Prostate gland (tissue), 2 donors: Measurements from ENCODE around the gene ELN. TPM values are rescaled to one million over a fixed set of nuclear protein-coding genes. Genes with fewer than 3 reads are reported as not detected.

Experiments used
- DNase-seq: peaks from one replicate; pipeline ENCODE4 v3.0.0-alpha.2; 2019; ENCODE audit warnings: low spot score
- H3K27ac ChIP-seq, 2 donors: fragments of 200-600 bp; sonication (generic); 2 replicates each; pipeline ENCODE4 v1.5.1; 2017 to 2019
- H3K27me3 ChIP-seq: fragments of 200-600 bp; sonication (generic); replicated peaks from 2 replicates; pipeline ENCODE4 v1.5.1; 2019; ENCODE audit not compliant: insufficient read depth
- H3K36me3 ChIP-seq, 2 donors: fragments of 200-600 bp; sonication (generic); 1 replicate in 1 of 2; 2 replicates in 1 of 2; pipeline versions ENCODE4 v1.5.1 to v1.8.1; 2017 to 2019
- H3K4me1 ChIP-seq: fragments of 200-600 bp; sonication (generic); replicated peaks from 2 replicates; pipeline ENCODE4 v1.5.1; 2019
- H3K4me3 ChIP-seq, 2 donors: fragments of 200-600 bp; sonication (generic); 2 replicates each; pipeline ENCODE4 v1.5.1; 2017 to 2019
- H3K9me3 ChIP-seq: fragments of 200-600 bp; sonication (generic); 2 replicates; pipeline ENCODE4 v1.5.1; 2017
- CTCF ChIP-seq, 4 experiments: fragments of 200-600 bp in 2 of 4; fragments of 450-650 bp in 2 of 4; sonication (generic) in 2 of 4; IDR thresholded peaks; 1 replicate in 3 of 4; 2 replicates in 1 of 4; pipeline ENCODE4 v1.5.1; 2016 to 2019; ENCODE audit warnings: antibody characterized with exemption in 4 of 4, mild to moderate bottlenecking in 2 of 4, moderate library complexity in 2 of 4
- POLR2A ChIP-seq: fragments of 450-650 bp; IDR thresholded peaks from one replicate; pipeline ENCODE4 v1.6.1; 2016; ENCODE audit warnings: antibody characterized with exemption, mild to moderate bottlenecking
- POLR2AphosphoS5 ChIP-seq: sonication (generic); formaldehyde crosslinking; IDR thresholded peaks from one replicate; pipeline ENCODE4 v1.6.1; 2017; ENCODE audit warnings: antibody characterized with exemption
- WGBS: methylation state at CpG from one replicate; pipeline ENCODE4 v1.1.5; 2018; 5-methylcytosine and 5-hydroxymethylcytosine counted together
- intact Hi-C: fragments of 100-400 bp; cut with DNase I; formaldehyde crosslinking; loops from one replicate; pipeline ENCODE4 v1.14.2; 2022
- total RNA-seq, 2 donors: library from RNA; depleted of rRNA; stranded (reverse); fragments of >200 nt; gene quantifications; one replicate each; pipeline ENCODE4 v1.1.0, GENCODE V29; 2016

Gene ELN
- total RNA-seq, 2 donors from 2014 or later = 34.7 to 93.4 TPM

GRCh38 chr7:73983437-73984164 lies 44.4 kb upstream of the ELN start:
- DNase-seq = no peak
- intact Hi-C loops = no loop called here
- no peaks in the 10 kb centered on the region for H3K4me1 ChIP-seq
- no peaks in the 10 kb centered on the region for H3K27me3 ChIP-seq
- H3K4me3 ChIP-seq = no peak overlapping the region
- TF ChIP-seq POLR2AphosphoS5 = no peak
- TF ChIP-seq CTCF (IDR thresholded peaks at IDR 0.05) = no peak
- no peak for TF ChIP-seq POLR2A
- no peaks in the 10 kb centered on the region for H3K36me3 ChIP-seq
- WGBS = 54% methylated on average over 22 of the region's 22 CpGs
- no peaks in the 10 kb centered on the region for H3K9me3 ChIP-seq
- H3K27ac ChIP-seq = no peak overlapping the region

- TF ChIP-seq CTCF (IDR thresholded peaks at IDR 0.05) (no peak), POLR2AphosphoS5 (no peak), POLR2A (no peak)
- no peaks in the 10 kb centered on the region for H3K4me1 ChIP-seq
- WGBS = 92% methylated on average over 19 of the region's 19 CpGs
- no peaks in the 10 kb centered on the region for H3K27me3 ChIP-seq
- no peak overlapping the region for H3K4me3 ChIP-seq
- H3K36me3 ChIP-seq = no peaks in the 10 kb centered on the region
- H3K27ac ChIP-seq = no peak overlapping the region
- no peak for DNase-seq
- H3K9me3 ChIP-seq = no peaks in the 10 kb centered on the region
- intact Hi-C loops = loop anchor here (5.0 kb wide), 1 partner anchor 43 kb away; the partner anchor contains the start of gene ELN
These were observed 43.3 kb upstream of the ELN start for GRCh38 chr7:73984481-73985205.

DNA sequence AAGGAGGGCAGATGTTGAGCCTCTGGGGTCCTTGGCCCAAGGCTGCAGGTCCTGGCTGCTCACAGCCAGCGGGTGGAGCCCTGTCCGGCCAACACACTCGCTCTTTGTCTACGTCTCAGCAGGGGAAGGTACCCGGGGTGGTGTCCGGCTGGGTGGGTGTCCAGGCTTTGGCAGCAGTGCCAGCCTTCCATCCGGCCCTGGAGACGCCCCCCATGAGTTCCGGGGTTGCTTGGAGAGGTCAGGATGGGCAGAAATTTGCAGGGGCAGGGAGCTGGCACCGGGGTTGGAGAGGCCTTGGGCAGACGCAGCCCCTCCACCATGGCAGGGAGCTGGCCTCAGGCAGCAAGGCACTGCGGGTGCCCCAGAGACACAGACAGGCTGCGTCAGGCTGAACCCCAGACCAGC lies 42.2 kb upstream of the ELN start:
- no peak for DNase-seq
- 81% methylated on average over 11 of the region's 13 CpGs for WGBS
- Histone ChIP-seq H3K27me3 (no peaks in the 10 kb centered on the region), H3K27ac (no peak overlapping the region), H3K36me3 (no peaks in the 10 kb centered on the region), H3K4me1 (no peaks in the 10 kb centered on the region), H3K4me3 (no peak overlapping the region), H3K9me3 (no peaks in the 10 kb centered on the region)
- TF ChIP-seq CTCF (IDR thresholded peaks at IDR 0.05) = no peak
- TF ChIP-seq POLR2AphosphoS5 = no peak
- TF ChIP-seq POLR2A = no peak
- intact Hi-C loops = loop anchor here (5.0 kb wide), 1 partner anchor 42 kb away; the partner anchor contains the start of gene ELN

GRCh38 chr7:73986158-73986631 lies 41.8 kb upstream of the ELN start:
- DNase-seq = no peak
- WGBS = 79% methylated on average over 17 of the region's 17 CpGs
- intact Hi-C loops = loop anchor here (5.0 kb wide), 1 partner anchor 41 kb away; the partner anchor contains the start of gene ELN

More at GRCh38 chr7:73986158-73986631, 41.8 kb upstream of the ELN start:
- no peaks in the 10 kb centered on the region for H3K4me1 ChIP-seq
- H3K9me3 ChIP-seq = no peaks in the 10 kb centered on the region
- TF ChIP-seq POLR2AphosphoS5 (no peak), CTCF (IDR thresholded peaks at IDR 0.05) (no peak), POLR2A (no peak)
- no peaks in the 10 kb centered on the region for H3K36me3 ChIP-seq
- no peak overlapping the region for H3K4me3 ChIP-seq
- H3K27ac ChIP-seq = no peak overlapping the region
- H3K27me3 ChIP-seq = no peaks in the 10 kb centered on the region
